ENCODE data around the gene NCK2.

GRCh38 chr2:105861200-105861599 is 116.5 kb downstream of the NCK2 start:
- TF ChIP-seq EZH2 (IDR thresholded peaks at IDR 0.05; ENCODE audit: borderline replicate concordance, low read length) (no peak), CTCF (IDR thresholded peaks at IDR 0.05; ENCODE audit: low read length) (no peak)
